HK-2 (cell line): Measurements from ENCODE around the gene MYO1D.
"Not testable (repeated sequence)": the region's sequence is repeated elsewhere in the genome, so short reads cannot be mapped to it uniquely, and the experiment has no call there.

ENCODE experiments used
- DNase-seq: peaks from one replicate; pipeline ENCODE4 v3.0.0-alpha.2; 2018; ENCODE audit not compliant: unreplicated experiment

The MYO1D gene

GRCh38 chr17:32461498-32461852 is 415.4 kb downstream of the MYO1D start:
- DNase-seq = no peak

- DNase-seq = no peak
These were observed 416.9 kb downstream of the MYO1D start for GRCh38 chr17:32460054-32460453.

- no peak for DNase-seq
These were observed 418.6 kb downstream of the MYO1D start for GRCh38 chr17:32458371-32458770.

GRCh38 chr17:32453370-32453769 is 423.6 kb downstream of the MYO1D start:
- no peak for DNase-seq

- DNase-seq = no peak
These were observed 424.6 kb downstream of the MYO1D start for GRCh38 chr17:32452281-32452680.

GRCh38 chr17:32451879-32452278 is 425.0 kb downstream of the MYO1D start:
- no peak for DNase-seq

GRCh38 chr17:32450379-32450778 is 426.5 kb downstream of the MYO1D start:
- DNase-seq = not testable (repeated sequence)

- DNase-seq = no peak
These were observed 427.0 kb downstream of the MYO1D start for GRCh38 chr17:32449963-32450362.

GRCh38 chr17:32446949-32447348 is 430.0 kb downstream of the MYO1D start:
- DNase-seq = no peak

GRCh38 chr17:32445971-32446370 is 431.0 kb downstream of the MYO1D start:
- no peak for DNase-seq

GRCh38 chr17:32445497-32445896 is 431.4 kb downstream of the MYO1D start:
- no peak for DNase-seq

GRCh38 chr17:32445074-32445415 is 431.9 kb downstream of the MYO1D start:
- peak; percentile 69 for DNase-seq

GRCh38 chr17:32444301-32445073 is 432.4 kb downstream of the MYO1D start, which contains the start of gene PSMD11:
PSMD11 (plus strand) TSS chr17:32444510; CDS start chr17:32444524, 14 bp downstream.
- DNase-seq = peak; percentile 98

- DNase-seq = no peak
These were observed 433.1 kb downstream of the MYO1D start for GRCh38 chr17:32443827-32444300.
